ENCODE measurements around the gene KIAA0513.

GRCh38 chr16:84986102-84986501, 41.5 kb upstream of the KIAA0513 start:
- no peak for TF ChIP-seq CTCF (IDR thresholded peaks at IDR 0.05 in 8 of 11, conservative IDR thresholded peaks at IDR 0.05 in 3 of 11)
- no peak for TF ChIP-seq POLR2A (IDR thresholded peaks at IDR 0.05)
- peak in 1 of 3 donors; percentile 7 for TF ChIP-seq POLR2AphosphoS5 (IDR thresholded peaks at IDR 0.05)

All from spleen (tissue), 7 donors.